ENCODE data around the gene FHOD3. TPM values are rescaled to one million over a fixed set of nuclear protein-coding genes. Genes with fewer than 3 reads are reported as not detected.

Gene FHOD3
- total and polyA plus RNA-seq, 2 of the 13 experiments (the other 11 are each of a cell fraction or from before 2014, with no cell fraction given): 0.07 TPM; not detected in 1

GRCh38 chr18:36330435-36331052 is 33.0 kb downstream of the FHOD3 start:
- ChIA-PET POLR2A (no interaction called here), CTCF (ENCODE audit: low intra/inter-chr PET ratio, low total read pairs) (no interaction called here)
- H3K27ac ChIP-seq (ENCODE audit: extremely low read length, insufficient read depth, low read length): no peak overlapping the region
- H3K4me3 ChIP-seq (replicated peaks in 1 of 3; ENCODE audit: insufficient read depth in 1 of 3, low read depth in 2 of 3, low read length in 3 of 3): no peak overlapping the region
- no peaks in the 10 kb centered on the region for H3K79me2 ChIP-seq (ENCODE audit: insufficient read depth, low read length)
- no peak overlapping the region for H2AFZ ChIP-seq (ENCODE audit: low read length)
- H3K27me3 ChIP-seq (ENCODE audit: control insufficient read depth in 1 of 2, insufficient read depth in 2 of 2, low read length in 2 of 2): peaks cover 0 to 6% of the 10 kb centered on the region in 2 experiments; a peak in 3 of 5 replicates
- peaks cover 13% of the 10 kb centered on the region for H3K4me1 ChIP-seq (ENCODE audit: insufficient read depth, low read length)
- no peaks in the 10 kb centered on the region for H3K36me3 ChIP-seq (replicated peaks in 1 of 2; ENCODE audit: control insufficient read depth in 1 of 2, insufficient read depth in 2 of 2, low read length in 2 of 2)
- no TSS peak for BruUV-seq (replicated peaks)
- intact Hi-C loops (cut with micrococcal nuclease; ENCODE audit: unreplicated experiment): no loop called here
- TF ChIP-seq FIP1L1 (IDR thresholded peaks at IDR 0.05; ENCODE audit: borderline replicate concordance, insufficient read depth, low read depth, low read length) (no peak), HIC2 (CRISPR knock-in tag; IDR thresholded peaks at IDR 0.05; ENCODE audit: low read depth) (no peak)
- no peaks in the 10 kb centered on the region for H4K20me1 ChIP-seq (ENCODE audit: insufficient read depth, low read length)
- in situ Hi-C loops (cut with HindIII; ENCODE audit: extremely low pct_ligation_motif_present, low pct_unique_long_range_greater_than_20kb): no loop called here
- no peak for ATAC-seq
- no peak overlapping the region for H3K4me2 ChIP-seq (ENCODE audit: low read depth, low read length)
- no peak for FAIRE-seq
- DNase-seq (ENCODE audit: low spot score): no peak
- WGBS (ENCODE audit: low lambda C conversion rate): 37% methylated on average over 6 of the region's 6 CpGs
- H3K9me3 ChIP-seq (ENCODE audit: low read length): no peaks in the 10 kb centered on the region
- no peak overlapping the region for H3K9ac ChIP-seq (ENCODE audit: insufficient read depth, low read depth, low read length)

- H3K9ac ChIP-seq (ENCODE audit: insufficient read depth, low read depth, low read length): no peak overlapping the region
- no peaks in the 10 kb centered on the region for H4K20me1 ChIP-seq (ENCODE audit: insufficient read depth, low read length)
- peaks cover 13% of the 10 kb centered on the region for H3K4me1 ChIP-seq (ENCODE audit: insufficient read depth, low read length)
- POLR2A ChIA-PET: no interaction called here
- H2AFZ ChIP-seq (ENCODE audit: low read length): no peak overlapping the region
- FAIRE-seq (no peak), DNase-seq (ENCODE audit: low spot score) (no peak), ATAC-seq (no peak)
- no peak overlapping the region for H3K4me2 ChIP-seq (ENCODE audit: low read depth, low read length)
- H3K27me3 ChIP-seq (ENCODE audit: control insufficient read depth in 1 of 2, insufficient read depth in 2 of 2, low read length in 2 of 2): peaks cover 0 to 6% of the 10 kb centered on the region in 2 experiments; a peak in 3 of 5 replicates
- H3K36me3 ChIP-seq (replicated peaks in 1 of 2; ENCODE audit: control insufficient read depth in 1 of 2, insufficient read depth in 2 of 2, low read length in 2 of 2): no peaks in the 10 kb centered on the region
- H3K4me3 ChIP-seq (replicated peaks in 1 of 3; ENCODE audit: insufficient read depth in 1 of 3, low read depth in 2 of 3, low read length in 3 of 3): no peak overlapping the region
- no peaks in the 10 kb centered on the region for H3K79me2 ChIP-seq (ENCODE audit: insufficient read depth, low read length)
- H3K27ac ChIP-seq (ENCODE audit: extremely low read length, insufficient read depth, low read length): no peak overlapping the region
- in situ Hi-C loops (cut with HindIII; ENCODE audit: extremely low pct_ligation_motif_present, low pct_unique_long_range_greater_than_20kb): no loop called here
- TF ChIP-seq DZIP1 (CRISPR knock-in tag; IDR thresholded peaks at IDR 0.05): no peak
- CTCF ChIA-PET (ENCODE audit: low intra/inter-chr PET ratio, low total read pairs): no interaction called here
- no peaks in the 10 kb centered on the region for H3K9me3 ChIP-seq (ENCODE audit: low read length)
- intact Hi-C loops (cut with micrococcal nuclease; ENCODE audit: unreplicated experiment): no loop called here
- BruUV-seq (replicated peaks): no TSS peak
- 16% methylated on average over 5 of the region's 5 CpGs for WGBS (ENCODE audit: low lambda C conversion rate)
Observed at GRCh38 chr18:36331521-36331971, 34.0 kb downstream of the FHOD3 start.

All from HepG2 (cell line).